Measurements from ENCODE around the gene YPEL5. TPM values are rescaled to one million over a fixed set of nuclear protein-coding genes. Genes with fewer than 3 reads are reported as not detected.
A peak's percentile ranks its signal among the peaks of the same experiment; 100 is the strongest.
"Not testable (repeated sequence)": the region's sequence is repeated elsewhere in the genome, so short reads cannot be mapped to it uniquely, and the experiment has no call there.

Gene YPEL5
- 100 to 1,000 TPM; 101 to 128 (median 107) TPM for polyA plus RNA-seq (ENCODE audit: insufficient read length in 3 of 3)
- long read RNA-seq, donor 1, transcript YPEL5-201 (3 exons, 2,182 nt): major isoform, 39 of 40 reads
- long read RNA-seq, donor 1, partial matches to known transcripts: 0 of 40 reads
- long read RNA-seq, donor 1, other reads (novel, unspliced or antisense): 0 of 40 reads
- long read RNA-seq, donor 2, transcript YPEL5-201 (3 exons, 2,182 nt): major isoform, 71 of 82 reads
- long read RNA-seq, donor 2, partial matches to known transcripts: 0 of 82 reads
- long read RNA-seq, donor 2, other reads (novel, unspliced or antisense): 5 of 82 reads
- long read RNA-seq, donor 3, transcript YPEL5-201 (3 exons, 2,182 nt): major isoform, 38 of 41 reads
- long read RNA-seq, donor 3, partial matches to known transcripts: 0 of 41 reads
- long read RNA-seq, donor 3, other reads (novel, unspliced or antisense): 0 of 41 reads
- long read RNA-seq, donor 4, transcript YPEL5-201 (3 exons, 2,182 nt): major isoform, 35 of 42 reads
- long read RNA-seq, donor 4, partial matches to known transcripts: 0 of 42 reads
- long read RNA-seq, donor 4, other reads (novel, unspliced or antisense): 5 of 42 reads
- long read RNA-seq, donor 5, transcript YPEL5-201 (3 exons, 2,182 nt): major isoform, 26 of 28 reads
- long read RNA-seq, donor 5, partial matches to known transcripts: 0 of 28 reads
- long read RNA-seq, donor 5, other reads (novel, unspliced or antisense): 0 of 28 reads
- long read RNA-seq, donor 6, transcript YPEL5-201 (3 exons, 2,182 nt): major isoform, 48 of 52 reads
- long read RNA-seq, donor 6, partial matches to known transcripts: 0 of 52 reads
- long read RNA-seq, donor 6, other reads (novel, unspliced or antisense): 0 of 52 reads
- long read RNA-seq, donor 7, transcript YPEL5-201 (3 exons, 2,182 nt): major isoform, 40 of 44 reads
- long read RNA-seq, donor 7, partial matches to known transcripts: 0 of 44 reads
- long read RNA-seq, donor 7, other reads (novel, unspliced or antisense): 0 of 44 reads
- long read RNA-seq, donor 8, transcript YPEL5-201 (3 exons, 2,182 nt): major isoform, 23 of 26 reads
- long read RNA-seq, donor 8, partial matches to known transcripts: 0 of 26 reads
- long read RNA-seq, donor 8, other reads (novel, unspliced or antisense): 0 of 26 reads
- long read RNA-seq, donor 9, transcript YPEL5-210 (2 exons, 935 nt): minor isoform, 5 of 61 reads
- long read RNA-seq, donor 9, transcript YPEL5-201 (3 exons, 2,182 nt): major isoform, 48 of 61 reads
- long read RNA-seq, donor 9, partial matches to known transcripts: 0 of 61 reads
- long read RNA-seq, donor 9, other reads (novel, unspliced or antisense): 6 of 61 reads
- long read RNA-seq, donor 10, transcript YPEL5-201 (3 exons, 2,182 nt): major isoform, 33 of 40 reads
- long read RNA-seq, donor 10, partial matches to known transcripts: 0 of 40 reads
- long read RNA-seq, donor 10, other reads (novel, unspliced or antisense): 0 of 40 reads
- long read RNA-seq, donor 11, transcript YPEL5-201 (3 exons, 2,182 nt): major isoform, 25 of 26 reads
- long read RNA-seq, donor 11, partial matches to known transcripts: 0 of 26 reads
- long read RNA-seq, donor 11, other reads (novel, unspliced or antisense): 0 of 26 reads
- long read RNA-seq, donor 12, transcript YPEL5-201 (3 exons, 2,182 nt): major isoform, 57 of 75 reads
- long read RNA-seq, donor 12, transcript YPEL5-210 (2 exons, 935 nt): minor isoform, 6 of 75 reads
- long read RNA-seq, donor 12, transcript YPEL5-202 (4 exons, 2,499 nt): minor isoform, 5 of 75 reads
- long read RNA-seq, donor 12, partial matches to known transcripts: 0 of 75 reads
- long read RNA-seq, donor 12, other reads (novel, unspliced or antisense): 7 of 75 reads
- long read RNA-seq, donor 13, transcript YPEL5-201 (3 exons, 2,182 nt): major isoform, 25 of 30 reads
- long read RNA-seq, donor 13, partial matches to known transcripts: 0 of 30 reads
- long read RNA-seq, donor 13, other reads (novel, unspliced or antisense): 0 of 30 reads
- long read RNA-seq, donor 14: 0 reads
- long read RNA-seq, donor 15, transcript YPEL5-202 (4 exons, 2,499 nt): minor isoform, 6 of 53 reads
- long read RNA-seq, donor 15, transcript YPEL5-201 (3 exons, 2,182 nt): major isoform, 44 of 53 reads
- long read RNA-seq, donor 15, partial matches to known transcripts: 0 of 53 reads
- long read RNA-seq, donor 15, other reads (novel, unspliced or antisense): 0 of 53 reads
- long read RNA-seq, donor 16, transcript YPEL5-201 (3 exons, 2,182 nt): major isoform, 54 of 60 reads
- long read RNA-seq, donor 16, partial matches to known transcripts: 0 of 60 reads
- long read RNA-seq, donor 16, other reads (novel, unspliced or antisense): 0 of 60 reads

DNA sequence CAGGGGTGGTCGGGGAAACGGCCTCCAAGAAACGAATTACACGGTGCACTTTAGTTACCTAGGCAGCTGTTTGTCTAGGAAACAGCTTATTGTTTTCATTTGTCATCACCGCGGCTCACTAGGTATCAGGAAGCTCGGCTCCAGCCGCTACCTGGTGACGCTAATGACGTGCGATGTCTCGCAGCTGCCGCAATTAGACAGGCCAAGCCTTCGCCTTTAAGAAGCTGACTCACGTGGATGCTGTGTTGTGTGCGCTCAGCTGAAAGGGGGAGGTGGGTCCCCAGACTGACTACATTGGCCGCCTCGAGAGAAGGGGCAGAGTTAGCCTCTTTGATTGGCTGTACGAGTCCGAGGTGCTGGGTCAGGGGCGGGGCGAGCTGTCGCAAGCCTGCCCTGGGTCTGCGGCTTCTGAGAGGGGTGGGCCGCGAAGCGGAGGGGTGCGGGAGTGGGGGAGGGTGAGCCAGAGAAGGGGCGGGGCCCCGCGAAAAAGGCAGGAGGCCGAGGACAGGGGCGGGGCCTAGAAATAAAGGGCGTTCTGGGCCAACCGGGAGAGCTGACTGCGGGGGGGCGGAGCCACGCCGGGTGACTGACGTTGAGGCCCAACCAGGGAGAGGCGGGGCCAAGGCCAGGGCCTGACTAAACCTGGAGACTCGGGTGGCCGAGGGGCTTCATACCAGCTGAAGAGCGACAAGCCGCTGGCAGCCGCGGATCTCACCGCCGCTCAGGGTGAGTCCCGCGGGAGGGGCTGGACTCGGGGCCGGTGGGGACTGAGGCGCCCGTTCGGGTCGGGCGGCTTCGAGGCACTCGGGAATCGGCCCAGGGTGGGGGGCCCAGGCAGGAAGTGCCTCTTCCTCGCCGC lies at the start of gene YPEL5:
Gene YPEL5 (plus strand): TSS at position 671 of the 859 bp plus-strand sequence. CDS start 9,645 bp downstream, outside the sequence.
- peak; percentile 98 for DNase-seq

GRCh38 chr2:30098266-30099005 lies 48.4 kb upstream of the YPEL5 start:
- DNase-seq: peak; percentile 23

GRCh38 chr2:30099366-30099765 lies 47.4 kb upstream of the YPEL5 start:
- not testable (repeated sequence) for DNase-seq

- not testable (repeated sequence) for DNase-seq
Observed at GRCh38 chr2:30100691-30101090, 46.1 kb upstream of the YPEL5 start.

DNA sequence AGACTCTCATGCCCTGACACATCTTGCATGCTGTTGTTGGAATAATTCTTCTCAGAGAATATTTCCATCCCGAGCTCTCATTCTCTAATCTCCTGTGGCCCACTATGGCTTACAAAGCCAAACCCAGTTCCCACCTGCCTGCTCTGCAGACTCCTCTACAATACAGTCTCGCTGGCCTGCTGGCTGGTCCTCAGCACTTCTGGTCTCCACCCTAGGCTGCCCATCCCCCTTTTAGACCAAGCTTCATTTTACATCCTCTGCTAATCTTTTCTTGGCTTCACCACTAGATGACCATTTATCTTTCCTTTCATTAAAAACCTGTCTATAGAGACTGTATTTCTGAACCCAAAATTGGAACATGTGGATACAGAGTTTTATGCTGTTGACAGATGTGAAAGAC lies 42.5 kb upstream of the YPEL5 start:
- no peak for DNase-seq

DNA sequence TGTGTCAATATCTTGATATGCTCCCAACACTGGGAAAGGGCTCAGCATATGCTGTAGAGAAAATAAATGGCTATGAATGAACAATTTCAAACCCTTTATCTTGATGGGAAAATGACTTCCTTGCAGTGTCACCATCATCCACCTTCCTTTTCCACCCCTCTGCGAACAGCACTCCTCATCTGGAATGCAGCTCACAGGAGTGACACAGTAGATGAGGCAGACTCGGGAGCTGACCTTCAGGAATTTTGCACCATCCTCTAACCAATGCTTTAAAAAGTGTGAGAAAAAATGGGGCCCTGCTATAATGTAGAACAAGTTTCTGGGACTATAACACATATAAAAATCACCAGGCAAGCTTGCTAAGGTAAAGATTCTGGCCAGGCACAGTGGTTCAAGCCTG lies 41.3 kb upstream of the YPEL5 start:
- DNase-seq: no peak

DNA sequence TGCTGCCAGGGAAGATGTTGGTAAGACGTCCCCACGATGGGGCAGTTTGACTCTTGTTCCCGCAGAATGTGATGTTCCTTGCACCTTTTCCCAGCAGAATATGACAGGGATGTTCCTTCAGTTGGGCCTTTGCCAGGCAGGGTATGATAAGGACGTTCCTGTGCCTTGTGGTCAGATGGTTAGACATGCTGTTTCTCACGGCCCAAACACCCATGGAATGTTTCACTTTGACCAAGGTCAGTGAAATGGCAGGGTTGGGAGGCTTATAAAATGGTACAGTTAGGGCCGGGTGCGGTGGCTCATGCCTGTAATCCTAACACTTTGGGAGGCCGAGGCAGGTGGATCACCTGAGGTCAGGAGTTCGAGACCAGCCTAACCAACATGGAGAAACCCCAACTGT lies 40.3 kb upstream of the YPEL5 start:
- no peak for DNase-seq

GRCh38 chr2:30108192-30108591 lies 38.6 kb upstream of the YPEL5 start:
- DNase-seq: no peak

DNA sequence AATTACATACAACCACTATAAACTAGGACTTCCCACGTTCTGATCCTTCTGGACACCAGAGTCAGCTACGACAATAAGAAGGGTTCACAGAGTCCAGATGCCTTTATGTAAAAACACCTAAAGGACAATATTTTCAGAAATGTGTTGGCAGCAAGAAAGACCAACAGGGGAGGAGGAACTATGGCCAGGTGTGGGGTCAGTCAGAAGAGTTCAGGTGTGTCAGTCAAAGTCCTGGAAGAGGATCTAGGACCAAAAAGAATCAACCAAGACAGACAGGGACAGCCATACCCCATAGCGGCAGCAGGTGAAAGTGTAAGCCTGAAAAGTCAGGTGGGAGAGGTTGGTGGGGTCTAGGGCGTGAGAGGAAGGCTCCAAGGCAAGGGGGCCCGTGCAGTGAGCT lies 38.0 kb upstream of the YPEL5 start:
- no peak for DNase-seq

DNA sequence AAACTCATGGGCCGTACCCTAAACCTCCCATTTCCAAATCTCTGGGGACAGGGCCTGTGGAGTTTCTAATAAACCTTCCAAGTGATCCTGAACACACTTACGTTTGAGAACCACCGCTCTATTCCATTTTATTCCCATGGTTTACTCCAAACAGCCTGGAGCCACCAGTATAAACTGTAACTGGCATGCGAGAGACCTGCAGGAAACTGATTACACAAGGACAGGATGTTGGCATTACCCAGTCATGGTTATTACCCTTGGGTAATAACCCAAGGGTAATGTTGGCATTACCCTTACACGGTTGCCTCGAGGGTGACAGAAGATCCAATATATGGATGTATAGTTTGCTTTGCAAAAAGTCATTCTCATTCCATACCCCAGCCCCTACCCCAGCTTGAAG lies 37.0 kb upstream of the YPEL5 start:
- no peak for DNase-seq

GRCh38 chr2:30110773-30111172 lies 36.0 kb upstream of the YPEL5 start:
- DNase-seq: no peak

- not testable (repeated sequence) for DNase-seq
Observed at GRCh38 chr2:30111186-30111585, 35.6 kb upstream of the YPEL5 start.

- no peak for DNase-seq
Observed at GRCh38 chr2:30112561-30112960, 34.2 kb upstream of the YPEL5 start.

GRCh38 chr2:30113617-30114293 lies 33.1 kb upstream of the YPEL5 start:
- DNase-seq: peak; percentile 15

GRCh38 chr2:30115141-30115980 lies 31.4 kb upstream of the YPEL5 start:
- peak; percentile 74 for DNase-seq

DNA sequence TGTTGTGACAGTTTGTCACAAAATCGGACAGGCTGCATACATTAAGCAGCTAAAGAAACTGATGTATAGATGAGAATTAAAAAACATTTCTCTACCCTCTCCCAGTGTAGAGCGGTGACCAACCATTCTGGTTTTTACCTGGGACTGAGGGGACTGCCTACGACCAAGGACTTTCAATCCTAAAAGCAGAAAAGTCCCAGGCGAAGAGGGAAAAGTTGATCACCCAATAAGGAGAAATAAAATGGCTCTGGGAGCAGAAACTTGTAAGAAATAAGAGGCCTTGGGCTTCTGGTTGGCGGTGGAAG lies 30.9 kb upstream of the YPEL5 start:
- DNase-seq: no peak
